GM19351 (cell line): Measurements from ENCODE around the gene OGDHL.
"Not testable (repeated sequence)": the region's sequence is repeated elsewhere in the genome, so short reads cannot be mapped to it uniquely, and the experiment has no call there.

ENCODE experiments used
- ATAC-seq: cut with Tn5 transposase; IDR thresholded peaks from one replicate; pipeline ENCODE4 v1.9.1; 2021; ENCODE audit warnings: mild to moderate bottlenecking, moderate library complexity; ENCODE audit not compliant: unreplicated experiment

Gene OGDHL

GRCh38 chr10:49741108-49741995 lies 20.8 kb downstream of the OGDHL start:
- no peak for ATAC-seq

DNA sequence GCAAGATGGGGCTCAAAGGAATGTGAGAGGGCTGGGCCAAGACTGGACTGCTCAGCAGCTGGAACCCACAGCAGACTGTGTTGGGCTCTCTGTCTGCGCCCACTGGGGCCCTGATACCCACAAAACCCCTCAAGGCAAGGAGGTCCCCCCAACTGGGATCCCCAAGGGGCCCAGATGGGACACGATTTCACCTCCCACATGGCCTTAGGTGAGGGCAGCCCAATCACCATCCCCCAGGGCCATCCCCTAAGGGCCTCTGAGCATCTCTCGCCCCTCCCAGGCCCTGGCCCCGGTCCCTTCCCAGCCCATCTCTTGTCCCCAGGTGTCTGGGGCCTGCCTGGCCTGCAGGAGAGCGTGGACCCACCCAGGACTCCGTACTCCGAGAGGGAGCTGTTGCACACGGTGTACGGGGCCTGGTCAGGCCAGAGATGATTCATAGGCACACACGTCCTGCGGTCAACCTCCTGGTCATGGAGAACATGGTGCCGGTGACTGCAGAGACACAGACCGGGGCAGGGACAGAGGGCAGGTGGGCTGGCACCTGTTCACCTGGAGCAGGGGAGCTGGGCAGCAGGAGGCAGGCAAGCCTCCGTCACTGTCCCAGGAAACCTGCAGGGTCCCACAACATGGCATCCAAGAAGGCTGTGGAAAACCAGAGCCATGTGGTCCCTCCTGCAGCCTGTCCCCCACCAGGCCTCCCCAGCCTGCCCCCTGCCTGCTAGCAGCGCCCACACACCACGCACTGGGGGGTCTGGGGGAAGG lies 21.6 kb downstream of the OGDHL start:
- no peak for ATAC-seq

- no peak for ATAC-seq
These were observed 22.7 kb downstream of the OGDHL start for GRCh38 chr10:49739426-49739825.

- no peak for ATAC-seq
These were observed 23.3 kb downstream of the OGDHL start for GRCh38 chr10:49738616-49739360.

DNA sequence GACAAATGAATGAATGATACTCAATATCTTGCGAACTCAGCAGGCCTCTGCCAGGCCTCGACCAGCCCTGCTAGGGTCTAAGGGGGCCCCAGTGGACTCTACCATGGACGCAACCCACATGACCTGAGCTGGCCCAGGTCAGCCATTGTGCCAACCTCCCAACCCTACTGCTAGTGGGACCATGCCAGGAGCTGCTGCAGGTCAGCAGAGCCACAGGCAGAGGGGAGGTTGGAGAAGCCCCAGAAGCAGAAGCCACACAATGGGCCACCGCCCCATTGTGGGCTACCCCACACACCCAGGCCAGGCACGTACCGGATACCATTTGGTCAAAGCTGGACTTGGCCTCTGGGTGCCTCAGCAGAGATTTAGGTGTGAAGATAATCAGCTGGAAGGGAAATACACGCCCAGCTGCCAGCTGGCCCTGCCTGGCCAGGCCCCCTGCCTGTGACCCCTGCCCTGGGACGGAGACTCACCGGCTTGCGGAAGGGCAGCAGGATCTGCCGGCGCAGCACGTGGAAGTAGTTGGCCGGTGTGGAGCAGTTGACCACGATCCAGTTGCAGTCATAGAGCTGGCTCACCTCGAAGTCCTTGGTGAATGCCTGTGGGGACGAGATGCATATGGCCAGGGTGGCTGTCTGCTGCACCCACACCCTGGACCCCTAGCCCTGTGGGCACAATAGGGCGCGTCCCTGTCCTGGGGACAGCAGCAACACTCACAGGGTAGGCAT lies 24.5 kb downstream of the OGDHL start:
- ATAC-seq: no peak

DNA sequence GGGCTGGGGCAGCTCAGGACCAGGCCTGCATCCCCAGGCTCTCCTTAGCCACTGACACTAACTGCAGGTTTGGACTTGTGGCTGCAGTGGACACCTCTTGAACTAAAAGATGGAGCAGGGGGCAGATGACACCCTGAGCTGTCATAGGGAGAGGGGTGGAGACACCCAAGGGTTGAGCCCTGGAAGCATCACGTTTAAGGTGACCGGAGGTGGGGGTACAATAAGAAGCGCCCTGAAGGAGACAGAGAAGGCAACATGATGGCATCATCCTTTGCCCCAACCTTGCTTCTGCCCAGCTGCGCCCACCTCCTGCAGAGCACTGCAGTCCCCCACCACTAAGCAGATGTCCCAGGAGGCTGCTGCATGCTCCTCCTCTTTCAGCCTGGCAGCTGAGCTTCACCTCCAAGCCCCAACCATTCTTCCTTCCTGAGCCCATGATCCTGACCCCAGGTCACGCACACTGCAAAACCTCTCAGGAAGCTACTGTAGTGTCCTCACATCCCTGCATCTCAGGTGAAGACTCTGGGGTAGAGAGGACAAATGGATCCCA lies 25.5 kb downstream of the OGDHL start:
- no peak for ATAC-seq

GRCh38 chr10:49735848-49736563 lies 26.1 kb downstream of the OGDHL start:
- ATAC-seq: no peak

- no peak for ATAC-seq
These were observed 27.0 kb downstream of the OGDHL start for GRCh38 chr10:49735161-49735560.

- no peak for ATAC-seq
These were observed 27.4 kb downstream of the OGDHL start for GRCh38 chr10:49734676-49735075.

- ATAC-seq: no peak
These were observed 28.3 kb downstream of the OGDHL start for GRCh38 chr10:49733866-49734265.

DNA sequence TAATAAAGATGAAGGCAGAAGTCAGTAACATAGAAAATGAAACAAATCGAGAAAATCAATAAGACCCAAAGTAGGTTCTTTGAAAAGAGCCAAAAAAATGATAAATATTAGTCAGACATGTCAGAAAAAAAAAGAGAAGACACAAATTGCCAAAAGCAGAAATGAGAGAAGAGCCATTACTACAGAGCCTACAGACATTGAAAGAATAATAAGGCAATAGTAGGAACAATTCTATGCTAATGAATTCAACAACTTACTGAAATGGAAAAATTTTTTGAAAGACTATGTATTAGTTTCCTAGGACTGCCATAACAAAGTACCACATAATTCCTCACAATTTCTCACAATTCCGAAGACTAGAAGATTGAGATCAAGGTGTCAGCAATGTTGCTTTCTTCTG lies 35.5 kb downstream of the OGDHL start:
- ATAC-seq: no peak

DNA sequence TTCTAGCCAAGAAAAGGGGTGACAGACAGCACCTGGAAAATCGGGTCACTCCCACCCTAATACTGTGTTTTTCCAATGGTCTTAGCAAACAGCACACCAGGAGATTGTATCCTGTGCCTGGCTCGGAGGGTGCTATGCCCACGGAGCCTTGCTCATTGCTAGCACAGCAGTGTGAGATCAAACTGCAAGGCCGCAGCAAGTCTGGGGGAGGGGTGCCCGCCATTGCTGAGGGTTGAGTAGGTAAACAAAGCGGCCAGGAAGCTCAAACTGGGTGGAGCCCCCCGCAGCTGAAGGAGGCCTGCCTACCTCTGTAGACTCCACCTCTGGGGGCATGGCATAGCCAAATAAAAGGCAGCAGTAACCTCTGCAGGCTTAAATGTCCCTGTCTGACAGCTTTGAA lies 47.0 kb downstream of the OGDHL start:
- ATAC-seq: not testable (repeated sequence)

- no peak for ATAC-seq
These were observed 48.9 kb downstream of the OGDHL start for GRCh38 chr10:49713266-49713665.

GRCh38 chr10:49711481-49711880 lies 50.6 kb downstream of the OGDHL start:
- no peak for ATAC-seq

GRCh38 chr10:49710966-49711365 lies 51.2 kb downstream of the OGDHL start:
- no peak for ATAC-seq

DNA sequence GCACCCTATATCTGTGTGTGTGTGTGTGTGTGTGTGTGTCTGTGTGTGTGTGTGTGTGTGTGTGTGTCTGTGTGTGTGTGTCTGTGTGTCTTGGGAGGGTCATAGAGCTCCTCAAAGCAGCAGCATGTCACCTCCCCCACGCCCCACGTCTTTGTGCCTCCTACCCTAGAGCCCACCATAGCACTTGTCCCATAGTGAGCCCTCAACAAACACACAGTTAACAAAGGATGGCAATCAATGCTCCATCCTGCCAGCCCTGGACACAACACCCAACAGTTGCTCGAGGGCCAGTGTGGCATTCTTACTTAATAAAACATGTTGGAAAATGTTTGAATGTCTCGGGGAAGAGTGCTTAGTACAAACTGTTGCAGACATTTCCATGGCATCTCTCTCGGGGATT lies 52.2 kb downstream of the OGDHL start:
- no peak for ATAC-seq

DNA sequence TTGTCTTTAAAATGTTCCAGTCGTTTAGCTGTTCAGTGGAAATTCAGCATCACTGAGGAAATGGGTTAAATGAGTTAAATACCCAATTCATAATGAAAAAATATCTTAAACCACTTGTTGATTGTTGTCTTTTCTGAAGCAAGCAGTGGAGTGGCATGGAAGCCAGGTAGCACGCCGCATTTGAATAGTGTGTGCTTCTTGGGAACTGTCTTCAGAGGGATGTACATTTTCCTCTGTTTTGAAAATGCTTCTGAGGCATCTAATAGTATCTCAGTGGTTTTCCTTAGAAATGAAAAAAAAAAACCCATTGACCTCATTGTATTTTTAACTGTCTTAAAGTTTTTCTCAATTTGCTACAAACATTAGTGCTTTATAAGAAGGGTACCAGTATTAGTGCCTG lies 54.5 kb downstream of the OGDHL start:
- no peak for ATAC-seq

GRCh38 chr10:49700997-49701396 lies 61.1 kb downstream of the OGDHL start:
- no peak for ATAC-seq

GRCh38 chr10:49700211-49700610 lies 61.9 kb downstream of the OGDHL start:
- no peak for ATAC-seq

DNA sequence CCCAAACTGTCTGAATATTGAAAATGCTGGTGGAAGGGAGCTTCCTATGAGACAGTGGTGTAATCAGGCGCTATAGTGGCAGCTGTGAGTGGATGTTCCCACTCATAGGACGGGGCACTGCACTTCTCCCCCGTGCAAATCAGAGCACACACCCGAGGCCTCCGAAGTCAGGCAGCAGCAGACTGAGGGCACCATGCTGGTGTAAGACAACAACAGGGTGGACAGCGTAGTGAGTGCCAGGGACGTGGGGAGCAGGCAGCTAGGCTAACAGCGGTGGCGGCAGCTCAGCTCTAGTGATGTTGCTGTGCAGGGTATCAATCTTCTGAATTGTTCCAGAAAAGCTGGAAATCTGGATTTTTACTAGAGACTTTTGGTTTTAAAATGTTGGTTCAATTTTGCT lies 63.4 kb downstream of the OGDHL start:
- ATAC-seq: no peak
